WTC11 (cell line): Measurements from ENCODE around the gene TAPT1.

Source experiments
- NFATC4 ChIP-seq: fragments of 250-450 bp; sonication (Bioruptor Pico); IDR thresholded peaks from 2 replicates; pipeline ENCODE4 v1.9.0; 2021; ENCODE audit warnings: mild to moderate bottlenecking
- TF ChIP-seq, protein P1 (sequence below): fragments of 200-600 bp; IDR thresholded peaks from 2 replicates; pipeline ENCODE4 v1.8.0; 2022; ENCODE audit warnings: antibody characterized with exemption
- TF ChIP-seq, protein P2 (sequence below): sonication (generic); formaldehyde crosslinking; IDR thresholded peaks from 2 replicates; pipeline ENCODE4 v1.8.1; 2022; ENCODE audit warnings: low read depth, missing genetic modification reagents, borderline replicate concordance
- TF ChIP-seq, protein P3 (sequence below): sonication (generic); formaldehyde crosslinking; conservative IDR thresholded peaks from 2 replicates; pipeline ENCODE4 v1.8.1; 2022; ENCODE audit warnings: mild to moderate bottlenecking, missing genetic modification reagents
- TF ChIP-seq, protein P4 (sequence below): sonication (generic); formaldehyde crosslinking; IDR thresholded peaks from 2 replicates; pipeline ENCODE4 v1.8.1; 2023; ENCODE audit warnings: mild to moderate bottlenecking, missing genetic modification reagents, moderate library complexity
- TF ChIP-seq, protein P5 (sequence below): sonication (generic); formaldehyde crosslinking; IDR thresholded peaks from 2 replicates; pipeline ENCODE4 v1.8.0; 2023; ENCODE audit warnings: missing genetic modification reagents

DNA sequence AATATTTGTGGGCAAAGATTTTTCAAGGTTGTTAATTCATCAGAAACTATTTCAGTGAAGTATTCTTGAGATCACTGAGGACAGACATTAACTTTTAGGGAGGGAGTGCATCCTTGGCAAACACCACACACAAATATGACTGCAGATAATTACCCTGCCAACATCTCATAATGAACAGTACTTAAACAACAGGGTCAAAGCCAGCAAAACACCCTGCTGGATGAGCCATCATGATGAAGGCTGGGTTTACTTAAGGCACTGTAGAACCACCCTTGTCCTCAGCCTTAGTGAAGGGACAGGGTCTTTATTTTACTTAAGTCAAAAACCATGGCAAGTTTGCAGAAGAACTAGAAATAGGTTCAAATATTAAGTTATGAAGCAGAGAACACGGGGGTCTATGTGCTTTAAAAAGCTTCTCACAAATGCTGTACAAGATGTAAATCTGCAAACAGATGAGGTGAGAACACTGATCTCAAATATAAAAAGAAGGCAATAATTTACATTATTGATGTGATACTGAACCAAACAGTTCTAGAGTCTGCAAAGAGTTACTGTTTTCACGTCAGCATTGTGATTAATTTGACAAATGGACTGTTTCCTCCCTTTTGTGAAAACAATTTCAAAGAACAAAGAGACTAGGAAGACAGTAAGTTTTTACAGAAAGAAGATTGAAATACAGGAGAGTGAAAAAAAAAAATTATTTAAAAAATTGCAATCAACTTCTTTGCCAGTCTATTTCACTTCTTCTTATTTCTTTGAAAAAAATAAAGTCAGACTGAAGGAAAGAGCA is 28.2 kb downstream of the TAPT1 start:
- no peak for TF ChIP-seq NFATC4 (CRISPR knock-in tag)
- TF ChIP-seq, protein P1, sequence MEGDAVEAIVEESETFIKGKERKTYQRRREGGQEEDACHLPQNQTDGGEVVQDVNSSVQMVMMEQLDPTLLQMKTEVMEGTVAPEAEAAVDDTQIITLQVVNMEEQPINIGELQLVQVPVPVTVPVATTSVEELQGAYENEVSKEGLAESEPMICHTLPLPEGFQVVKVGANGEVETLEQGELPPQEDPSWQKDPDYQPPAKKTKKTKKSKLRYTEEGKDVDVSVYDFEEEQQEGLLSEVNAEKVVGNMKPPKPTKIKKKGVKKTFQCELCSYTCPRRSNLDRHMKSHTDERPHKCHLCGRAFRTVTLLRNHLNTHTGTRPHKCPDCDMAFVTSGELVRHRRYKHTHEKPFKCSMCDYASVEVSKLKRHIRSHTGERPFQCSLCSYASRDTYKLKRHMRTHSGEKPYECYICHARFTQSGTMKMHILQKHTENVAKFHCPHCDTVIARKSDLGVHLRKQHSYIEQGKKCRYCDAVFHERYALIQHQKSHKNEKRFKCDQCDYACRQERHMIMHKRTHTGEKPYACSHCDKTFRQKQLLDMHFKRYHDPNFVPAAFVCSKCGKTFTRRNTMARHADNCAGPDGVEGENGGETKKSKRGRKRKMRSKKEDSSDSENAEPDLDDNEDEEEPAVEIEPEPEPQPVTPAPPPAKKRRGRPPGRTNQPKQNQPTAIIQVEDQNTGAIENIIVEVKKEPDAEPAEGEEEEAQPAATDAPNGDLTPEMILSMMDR, result no peak
- TF ChIP-seq, protein P2, sequence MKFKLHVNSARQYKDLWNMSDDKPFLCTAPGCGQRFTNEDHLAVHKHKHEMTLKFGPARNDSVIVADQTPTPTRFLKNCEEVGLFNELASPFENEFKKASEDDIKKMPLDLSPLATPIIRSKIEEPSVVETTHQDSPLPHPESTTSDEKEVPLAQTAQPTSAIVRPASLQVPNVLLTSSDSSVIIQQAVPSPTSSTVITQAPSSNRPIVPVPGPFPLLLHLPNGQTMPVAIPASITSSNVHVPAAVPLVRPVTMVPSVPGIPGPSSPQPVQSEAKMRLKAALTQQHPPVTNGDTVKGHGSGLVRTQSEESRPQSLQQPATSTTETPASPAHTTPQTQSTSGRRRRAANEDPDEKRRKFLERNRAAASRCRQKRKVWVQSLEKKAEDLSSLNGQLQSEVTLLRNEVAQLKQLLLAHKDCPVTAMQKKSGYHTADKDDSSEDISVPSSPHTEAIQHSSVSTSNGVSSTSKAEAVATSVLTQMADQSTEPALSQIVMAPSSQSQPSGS (CRISPR knock-in tag), result no peak
- TF ChIP-seq, protein P3, sequence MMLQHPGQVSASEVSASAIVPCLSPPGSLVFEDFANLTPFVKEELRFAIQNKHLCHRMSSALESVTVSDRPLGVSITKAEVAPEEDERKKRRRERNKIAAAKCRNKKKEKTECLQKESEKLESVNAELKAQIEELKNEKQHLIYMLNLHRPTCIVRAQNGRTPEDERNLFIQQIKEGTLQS (CRISPR knock-in tag), result no peak
- TF ChIP-seq, protein P4, sequence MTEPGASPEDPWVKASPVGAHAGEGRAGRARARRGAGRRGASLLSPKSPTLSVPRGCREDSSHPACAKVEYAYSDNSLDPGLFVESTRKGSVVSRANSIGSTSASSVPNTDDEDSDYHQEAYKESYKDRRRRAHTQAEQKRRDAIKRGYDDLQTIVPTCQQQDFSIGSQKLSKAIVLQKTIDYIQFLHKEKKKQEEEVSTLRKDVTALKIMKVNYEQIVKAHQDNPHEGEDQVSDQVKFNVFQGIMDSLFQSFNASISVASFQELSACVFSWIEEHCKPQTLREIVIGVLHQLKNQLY (CRISPR knock-in tag), result no peak
- TF ChIP-seq, protein P5, sequence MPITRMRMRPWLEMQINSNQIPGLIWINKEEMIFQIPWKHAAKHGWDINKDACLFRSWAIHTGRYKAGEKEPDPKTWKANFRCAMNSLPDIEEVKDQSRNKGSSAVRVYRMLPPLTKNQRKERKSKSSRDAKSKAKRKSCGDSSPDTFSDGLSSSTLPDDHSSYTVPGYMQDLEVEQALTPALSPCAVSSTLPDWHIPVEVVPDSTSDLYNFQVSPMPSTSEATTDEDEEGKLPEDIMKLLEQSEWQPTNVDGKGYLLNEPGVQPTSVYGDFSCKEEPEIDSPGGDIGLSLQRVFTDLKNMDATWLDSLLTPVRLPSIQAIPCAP (CRISPR knock-in tag), result no peak
